NCI-H146 treated with DMSO at 0.1 percent for 48 hours (cell line): ENCODE measurements around the gene PPP1R37.
A peak's percentile ranks its signal among the peaks of the same experiment; 100 is the strongest.

Source experiments
- DNase-seq: peaks from one replicate; lab custom pipeline; 2025; ENCODE audit not compliant: unreplicated experiment; lab: John Stamatoyannopoulos, UW

Gene PPP1R37

DNA sequence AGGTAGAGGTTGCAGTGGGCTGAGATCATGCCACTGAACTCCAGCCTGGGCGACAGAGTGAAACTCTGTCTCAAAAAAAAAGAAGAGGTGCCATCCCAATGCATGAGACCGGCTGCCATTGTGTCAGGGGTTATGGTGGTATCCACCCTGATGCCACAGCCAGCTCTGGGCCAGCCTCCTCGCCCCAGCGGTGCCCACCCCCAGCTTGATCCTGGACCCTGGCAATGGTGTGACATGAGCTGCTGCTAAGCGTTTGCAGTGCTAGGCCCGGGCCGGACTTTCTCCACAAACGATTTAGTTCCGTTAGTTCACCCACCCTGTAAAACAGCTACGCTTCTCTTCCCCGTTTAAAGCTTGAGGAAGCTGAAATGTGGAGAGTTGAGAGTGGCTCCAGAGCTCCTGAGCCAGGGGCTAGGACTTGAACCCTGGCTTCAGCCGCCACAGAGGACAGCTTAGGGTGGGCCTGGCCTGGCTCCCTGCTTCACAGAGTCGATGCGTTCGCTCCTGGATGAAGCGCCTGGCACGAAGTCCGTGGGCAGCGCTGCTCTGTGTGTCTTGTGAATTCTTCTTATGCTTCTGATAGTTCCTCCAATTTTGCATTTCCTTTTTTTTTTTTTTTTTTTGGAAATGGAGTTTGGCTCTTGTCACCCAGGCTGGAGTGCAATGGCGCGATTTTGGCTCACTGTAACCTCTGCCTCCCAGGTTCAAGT is 42.4 kb downstream of the PPP1R37 start:
- no peak for DNase-seq

- DNase-seq: no peak
Measured at GRCh38 chr19:45136507-45137178, 43.7 kb downstream of the PPP1R37 start.

GRCh38 chr19:45137179-45137761 is 44.3 kb downstream of the PPP1R37 start:
- DNase-seq: peak; percentile 90

GRCh38 chr19:45138303-45138751 is 45.3 kb downstream of the PPP1R37 start:
- no peak for DNase-seq

DNA sequence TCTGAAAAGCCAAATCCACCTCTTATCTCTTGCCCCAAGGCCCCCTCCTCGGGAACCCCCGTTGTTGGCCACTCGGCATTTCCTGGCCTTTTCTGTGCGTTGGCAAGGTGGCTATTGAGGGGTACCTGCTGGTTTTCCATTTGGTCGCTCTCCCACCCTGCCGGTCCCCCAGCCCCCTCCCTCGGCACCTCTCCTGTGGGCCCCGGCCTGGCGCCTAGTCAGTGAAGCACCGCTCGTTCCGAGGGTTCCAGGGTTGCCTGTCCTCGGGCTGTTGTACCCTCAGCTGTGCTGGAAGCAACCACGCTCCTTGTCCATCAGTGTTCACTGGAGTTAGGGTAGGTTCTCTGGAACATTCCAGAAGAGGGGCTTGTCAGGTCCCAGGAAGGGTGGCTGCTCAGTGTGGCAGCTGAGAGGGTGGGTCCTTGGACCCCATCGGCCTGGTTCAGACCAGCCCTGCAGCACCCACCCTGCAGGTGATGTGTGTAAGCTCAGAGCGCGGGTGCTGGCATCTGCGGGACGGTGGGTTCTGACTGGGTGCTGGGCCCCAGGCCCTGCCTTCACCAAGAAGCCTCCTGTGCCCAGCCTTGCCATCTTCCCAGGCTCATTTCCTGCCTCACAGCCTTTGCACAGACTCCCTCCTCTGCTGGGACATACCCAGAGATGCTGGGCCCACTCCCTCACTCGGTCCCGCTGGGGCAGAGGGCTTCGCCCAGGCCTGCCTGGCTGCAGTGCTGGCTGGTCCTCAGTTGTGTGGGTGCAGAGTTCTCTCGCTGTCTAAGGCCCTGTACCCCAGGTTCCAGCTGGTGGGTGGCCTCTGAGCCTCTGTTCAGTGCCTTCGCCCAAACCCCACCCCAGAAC is 46.5 kb downstream of the PPP1R37 start:
- DNase-seq: no peak

DNA sequence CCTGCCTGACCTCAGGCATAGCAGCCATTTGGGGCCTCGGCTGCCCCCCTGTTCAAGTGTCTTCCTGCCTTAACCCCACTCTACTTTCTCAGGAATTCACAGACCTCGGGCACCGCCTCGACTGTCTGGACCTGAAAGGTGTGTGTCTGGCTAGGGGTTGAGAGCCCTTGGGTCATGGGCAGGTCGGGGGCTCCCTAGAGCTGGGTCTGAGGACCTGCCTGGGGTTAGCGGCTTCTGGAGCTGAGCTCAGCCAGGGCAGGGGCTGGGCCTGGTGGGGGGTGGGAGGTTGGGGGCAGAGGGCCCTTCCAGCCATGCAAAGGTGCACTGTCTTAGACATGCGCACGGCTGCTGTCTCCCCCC is 47.1 kb downstream of the PPP1R37 start:
- DNase-seq: no peak

DNA sequence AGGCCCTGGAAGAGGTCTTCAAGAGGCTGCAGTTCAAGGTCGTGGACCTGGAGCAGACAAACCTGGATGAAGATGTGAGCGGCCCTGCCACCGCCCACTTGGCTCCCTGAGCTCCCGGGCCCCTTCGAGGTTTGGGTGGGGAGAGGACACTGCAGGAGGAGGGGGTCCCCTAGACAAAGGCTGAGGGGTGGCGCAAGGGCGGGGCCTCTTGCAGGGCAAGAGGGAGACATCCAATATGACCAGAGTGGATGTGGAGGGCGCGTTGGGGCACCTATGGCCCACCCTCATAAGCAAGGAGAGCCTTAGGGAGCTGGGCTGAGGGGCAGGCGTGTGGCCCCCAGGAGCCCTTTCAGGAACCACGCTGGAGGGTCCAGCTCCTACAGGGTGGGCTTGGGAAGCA is 47.6 kb downstream of the PPP1R37 start:
- no peak for DNase-seq

DNA sequence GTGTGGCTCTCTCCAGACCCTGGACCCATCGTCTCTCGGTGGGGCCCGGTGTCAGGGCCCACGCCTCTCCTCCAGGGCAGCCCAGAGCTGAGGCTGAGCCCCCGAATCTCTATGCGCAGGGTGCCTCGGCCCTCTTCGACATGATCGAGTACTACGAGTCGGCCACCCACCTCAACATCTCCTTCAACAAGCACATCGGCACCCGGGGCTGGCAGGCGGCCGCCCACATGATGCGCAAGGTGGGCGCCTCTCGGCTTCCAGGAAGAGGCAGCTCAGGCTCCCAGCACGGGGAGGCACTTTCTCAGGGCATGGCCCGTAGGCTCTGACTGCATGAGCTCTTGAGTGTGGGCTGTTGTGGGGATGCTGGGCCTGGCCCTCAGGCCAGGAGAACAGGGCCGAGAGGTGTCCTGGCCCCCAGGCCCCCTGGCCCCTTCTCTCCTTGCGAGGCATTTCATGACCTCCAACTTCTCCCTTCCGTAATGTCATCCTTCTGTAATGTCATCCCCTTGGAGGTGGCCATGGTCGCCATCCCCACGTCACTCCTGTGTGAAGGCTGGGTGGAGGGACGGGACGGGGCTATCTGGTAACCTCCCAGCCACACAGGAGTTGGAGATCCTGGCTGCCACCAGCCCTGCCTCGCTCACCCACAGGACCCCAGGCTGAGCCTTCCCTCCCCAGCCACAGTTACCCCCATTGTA is 48.4 kb downstream of the PPP1R37 start:
- DNase-seq: no peak

DNA sequence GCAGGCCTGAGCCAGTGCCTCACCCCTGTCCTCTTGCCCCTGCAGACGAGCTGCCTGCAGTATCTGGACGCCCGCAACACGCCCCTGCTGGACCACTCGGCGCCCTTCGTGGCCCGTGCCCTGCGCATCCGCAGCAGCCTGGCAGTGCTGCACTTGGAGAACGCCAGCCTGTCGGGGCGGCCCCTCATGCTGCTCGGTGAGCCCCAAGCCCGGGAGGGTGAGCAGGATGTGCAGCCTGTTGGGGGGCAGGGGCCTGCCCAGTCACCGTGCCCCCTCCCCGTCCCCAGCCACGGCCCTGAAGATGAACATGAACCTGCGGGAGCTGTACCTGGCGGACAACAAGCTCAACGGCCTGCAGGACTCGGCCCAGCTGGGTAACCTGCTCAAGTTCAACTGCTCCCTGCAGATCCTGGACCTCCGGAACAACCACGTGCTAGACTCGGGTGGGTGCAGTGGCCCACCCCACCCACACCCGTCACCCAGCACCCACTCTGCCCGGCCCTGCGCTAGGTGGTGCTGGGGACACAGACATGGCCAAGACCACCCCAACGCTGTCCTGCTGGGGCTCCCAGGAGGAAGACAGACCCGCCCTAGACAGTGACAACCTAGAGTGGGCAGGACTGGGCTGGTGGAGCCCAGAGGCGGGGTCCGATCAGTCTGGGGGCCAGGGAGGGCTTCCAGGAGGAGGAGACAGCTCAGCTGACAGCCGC is 49.2 kb downstream of the PPP1R37 start:
- no peak for DNase-seq

GRCh38 chr19:45142726-45143110 is 49.7 kb downstream of the PPP1R37 start:
- no peak for DNase-seq

DNA sequence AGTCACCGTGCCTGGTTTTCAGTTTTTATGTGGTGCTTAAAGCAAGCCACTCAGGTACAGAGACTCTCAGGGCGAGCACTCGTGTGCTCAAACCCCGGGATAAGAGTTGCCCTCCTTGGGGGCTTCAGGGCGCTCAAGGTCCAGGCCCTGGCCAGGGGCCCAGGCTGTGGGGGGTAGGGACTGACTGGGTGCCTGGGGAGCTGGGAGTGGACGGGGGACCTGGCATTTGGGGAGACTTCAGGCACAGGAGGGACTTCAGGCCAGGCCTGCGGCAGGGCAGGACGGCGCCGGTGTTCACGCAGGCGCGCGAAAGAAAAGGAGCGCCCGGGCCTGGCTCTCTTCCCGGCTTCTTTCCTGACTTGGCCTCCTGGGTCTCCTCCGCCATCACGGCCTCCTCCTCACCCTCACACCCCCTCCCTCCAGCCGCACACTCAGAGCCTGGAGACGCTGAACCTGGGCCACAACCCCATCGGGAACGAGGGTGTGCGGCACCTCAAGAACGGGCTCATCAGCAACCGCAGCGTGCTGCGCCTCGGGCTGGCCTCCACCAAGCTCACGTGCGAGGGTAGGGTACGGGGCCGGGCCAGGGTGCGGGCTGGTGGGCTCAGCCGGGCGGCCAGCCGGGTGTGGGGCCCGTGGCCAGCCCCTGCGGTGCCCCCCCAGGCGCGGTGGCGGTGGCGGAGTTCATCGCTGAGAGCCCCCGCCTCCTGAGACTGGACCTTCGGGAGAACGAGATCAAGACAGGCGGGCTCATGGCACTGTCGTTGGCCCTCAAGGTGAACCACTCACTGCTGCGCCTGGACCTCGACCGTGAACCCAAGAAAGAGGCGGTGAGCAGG is 51.7 kb downstream of the PPP1R37 start:
- no peak for DNase-seq

DNA sequence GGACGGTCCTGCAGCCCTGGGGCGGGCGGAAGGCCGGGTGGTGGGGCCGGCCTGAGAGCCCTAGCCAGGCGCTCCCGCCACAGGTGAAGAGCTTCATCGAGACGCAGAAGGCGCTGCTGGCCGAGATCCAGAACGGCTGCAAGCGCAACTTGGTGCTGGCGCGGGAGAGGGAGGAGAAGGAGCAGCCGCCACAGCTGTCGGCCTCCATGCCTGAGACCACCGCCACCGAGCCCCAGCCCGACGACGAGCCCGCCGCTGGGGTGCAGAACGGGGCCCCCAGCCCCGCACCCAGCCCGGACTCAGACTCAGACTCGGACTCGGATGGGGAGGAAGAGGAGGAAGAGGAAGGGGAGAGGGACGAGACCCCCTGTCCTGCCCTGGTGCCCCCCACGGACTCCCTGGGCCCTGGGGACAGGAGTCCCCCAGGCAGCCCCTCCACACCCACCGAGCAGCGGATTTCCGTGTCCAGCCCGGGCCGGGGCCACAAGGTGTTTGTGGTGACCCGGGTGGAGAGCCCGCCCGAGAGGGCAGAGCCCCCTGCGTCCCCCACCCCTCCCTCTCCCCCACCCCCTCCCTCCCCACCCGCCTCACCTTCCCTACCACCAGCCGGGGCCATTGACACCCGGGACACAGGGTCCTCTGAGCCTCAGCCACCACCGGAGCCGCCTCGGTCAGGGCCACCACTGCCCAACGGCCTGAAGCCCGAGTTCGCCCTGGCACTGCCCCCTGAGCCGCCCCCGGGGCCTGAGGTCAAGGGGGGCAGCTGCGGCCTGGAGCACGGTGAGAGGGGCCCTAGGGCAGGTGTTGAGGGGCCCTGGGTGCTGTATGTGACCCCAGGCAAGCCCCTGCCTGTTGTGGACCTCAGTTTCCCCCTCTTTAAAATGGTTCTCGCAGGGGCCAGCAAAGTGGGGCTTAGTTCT is 52.6 kb downstream of the PPP1R37 start:
- no peak for DNase-seq

GRCh38 chr19:45146251-45146650 is 53.3 kb downstream of the PPP1R37 start:
- DNase-seq: no peak

- no peak for DNase-seq
Measured at GRCh38 chr19:45146741-45147205, 53.8 kb downstream of the PPP1R37 start.

GRCh38 chr19:45147835-45148676 is 55.1 kb downstream of the PPP1R37 start:
- no peak for DNase-seq

- DNase-seq: no peak
Measured at GRCh38 chr19:45149129-45149528, 56.1 kb downstream of the PPP1R37 start.

- DNase-seq: no peak
Measured at GRCh38 chr19:45150180-45150579, 57.2 kb downstream of the PPP1R37 start.
